ENCODE data around the gene THSD4.

THSD4 gene

GRCh38 chr15:71548401-71548807, 433.1 kb downstream of the THSD4 start:
- in situ Hi-C loops (cut with MboI; ENCODE audit: low pct_unique_long_range_greater_than_20kb, low sequenced_read_pairs) = no loop called here
- no peak for DNase-seq

GRCh38 chr15:71549091-71549490, 433.8 kb downstream of the THSD4 start:
- DNase-seq = no peak
- in situ Hi-C loops (cut with MboI; ENCODE audit: low pct_unique_long_range_greater_than_20kb, low sequenced_read_pairs) = no loop called here

GRCh38 chr15:71549697-71550096, 434.4 kb downstream of the THSD4 start:
- in situ Hi-C loops (cut with MboI; ENCODE audit: low pct_unique_long_range_greater_than_20kb, low sequenced_read_pairs) = no loop called here
- DNase-seq = no peak

- in situ Hi-C loops (cut with MboI; ENCODE audit: low pct_unique_long_range_greater_than_20kb, low sequenced_read_pairs) = no loop called here
- no peak for DNase-seq
Observed at GRCh38 chr15:71551566-71551965, 436.3 kb downstream of the THSD4 start.

GRCh38 chr15:71559098-71559497, 443.8 kb downstream of the THSD4 start:
- in situ Hi-C loops (cut with MboI; ENCODE audit: low pct_unique_long_range_greater_than_20kb, low sequenced_read_pairs) = no loop called here
- no peak for DNase-seq

- in situ Hi-C loops (cut with MboI; ENCODE audit: low pct_unique_long_range_greater_than_20kb, low sequenced_read_pairs) = no loop called here
- no peak for DNase-seq
Observed at GRCh38 chr15:71559616-71560015, 444.3 kb downstream of the THSD4 start.

GRCh38 chr15:71562251-71562650, 447.0 kb downstream of the THSD4 start:
- in situ Hi-C loops (cut with MboI; ENCODE audit: low pct_unique_long_range_greater_than_20kb, low sequenced_read_pairs) = no loop called here
- no peak for DNase-seq

GRCh38 chr15:71564217-71564616, 448.9 kb downstream of the THSD4 start:
- no peak for DNase-seq
- in situ Hi-C loops (cut with MboI; ENCODE audit: low pct_unique_long_range_greater_than_20kb, low sequenced_read_pairs) = no loop called here

GRCh38 chr15:71565006-71565405, 449.7 kb downstream of the THSD4 start:
- in situ Hi-C loops (cut with MboI; ENCODE audit: low pct_unique_long_range_greater_than_20kb, low sequenced_read_pairs) = no loop called here
- DNase-seq = no peak

- in situ Hi-C loops (cut with MboI; ENCODE audit: low pct_unique_long_range_greater_than_20kb, low sequenced_read_pairs) = no loop called here
- no peak for DNase-seq
Observed at GRCh38 chr15:71565631-71566160, 450.4 kb downstream of the THSD4 start.

- DNase-seq = no peak
- in situ Hi-C loops (cut with MboI; ENCODE audit: low pct_unique_long_range_greater_than_20kb, low sequenced_read_pairs) = no loop called here
Observed at GRCh38 chr15:71566226-71566625, 451.0 kb downstream of the THSD4 start.

GRCh38 chr15:71567173-71567572, 451.9 kb downstream of the THSD4 start:
- in situ Hi-C loops (cut with MboI; ENCODE audit: low pct_unique_long_range_greater_than_20kb, low sequenced_read_pairs) = no loop called here
- DNase-seq = no peak

GRCh38 chr15:71568227-71568626, 453.0 kb downstream of the THSD4 start:
- in situ Hi-C loops (cut with MboI; ENCODE audit: low pct_unique_long_range_greater_than_20kb, low sequenced_read_pairs) = no loop called here

GRCh38 chr15:71570736-71571135, 455.5 kb downstream of the THSD4 start:
- in situ Hi-C loops (cut with MboI; ENCODE audit: low pct_unique_long_range_greater_than_20kb, low sequenced_read_pairs) = no loop called here
- no peak for DNase-seq

More at GRCh38 chr15:71568227-71568626, 453.0 kb downstream of the THSD4 start:
- DNase-seq = no peak

GRCh38 chr15:71571641-71572040, 456.4 kb downstream of the THSD4 start:
- in situ Hi-C loops (cut with MboI; ENCODE audit: low pct_unique_long_range_greater_than_20kb, low sequenced_read_pairs) = no loop called here

GRCh38 chr15:71572452-71573053, 457.3 kb downstream of the THSD4 start:
- in situ Hi-C loops (cut with MboI; ENCODE audit: low pct_unique_long_range_greater_than_20kb, low sequenced_read_pairs) = no loop called here
- no peak for DNase-seq

More at GRCh38 chr15:71571641-71572040, 456.4 kb downstream of the THSD4 start:
- no peak for DNase-seq

- no peak for DNase-seq
- in situ Hi-C loops (cut with MboI; ENCODE audit: low pct_unique_long_range_greater_than_20kb, low sequenced_read_pairs) = no loop called here
Observed at GRCh38 chr15:71573599-71573998, 458.3 kb downstream of the THSD4 start.

GRCh38 chr15:71575474-71576045, 460.3 kb downstream of the THSD4 start:
- in situ Hi-C loops (cut with MboI; ENCODE audit: low pct_unique_long_range_greater_than_20kb, low sequenced_read_pairs) = no loop called here
- peak; percentile 34 for DNase-seq

GRCh38 chr15:71577071-71577470, 461.8 kb downstream of the THSD4 start:
- in situ Hi-C loops (cut with MboI; ENCODE audit: low pct_unique_long_range_greater_than_20kb, low sequenced_read_pairs) = no loop called here
- no peak for DNase-seq

GRCh38 chr15:71581398-71581930, 466.2 kb downstream of the THSD4 start:
- in situ Hi-C loops (cut with MboI; ENCODE audit: low pct_unique_long_range_greater_than_20kb, low sequenced_read_pairs) = no loop called here
- DNase-seq = no peak

- in situ Hi-C loops (cut with MboI; ENCODE audit: low pct_unique_long_range_greater_than_20kb, low sequenced_read_pairs) = no loop called here
- DNase-seq = no peak
Observed at GRCh38 chr15:71585159-71585558, 469.9 kb downstream of the THSD4 start.

All from KBM-7 (cell line).